Kidney tubule cell (primary cell): ENCODE measurements around the gene PNMA8A.

ENCODE experiments used
- DNase-seq: peaks from one replicate; pipeline ENCODE4 v3.0.0-alpha.2; 2018; ENCODE audit warnings: low spot score

Gene PNMA8A

GRCh38 chr19:46428239-46429135, 42.9 kb downstream of the PNMA8A start, which contains the start of gene PNMA8C:
TSS of gene PNMA8C (minus strand) at chr19:46428936. CDS start at chr19:46428359, 577 bp downstream.
- peak; percentile 79 for DNase-seq

- DNase-seq = no peak
These were observed 43.8 kb downstream of the PNMA8A start for GRCh38 chr19:46427518-46428045.

- DNase-seq = peak; percentile 79
These were observed 44.7 kb downstream of the PNMA8A start for GRCh38 chr19:46426506-46427162.

- DNase-seq = peak; percentile 88
These were observed 45.3 kb downstream of the PNMA8A start for GRCh38 chr19:46426035-46426505.

- DNase-seq = no peak
These were observed 48.2 kb downstream of the PNMA8A start for GRCh38 chr19:46423188-46423587.

DNA sequence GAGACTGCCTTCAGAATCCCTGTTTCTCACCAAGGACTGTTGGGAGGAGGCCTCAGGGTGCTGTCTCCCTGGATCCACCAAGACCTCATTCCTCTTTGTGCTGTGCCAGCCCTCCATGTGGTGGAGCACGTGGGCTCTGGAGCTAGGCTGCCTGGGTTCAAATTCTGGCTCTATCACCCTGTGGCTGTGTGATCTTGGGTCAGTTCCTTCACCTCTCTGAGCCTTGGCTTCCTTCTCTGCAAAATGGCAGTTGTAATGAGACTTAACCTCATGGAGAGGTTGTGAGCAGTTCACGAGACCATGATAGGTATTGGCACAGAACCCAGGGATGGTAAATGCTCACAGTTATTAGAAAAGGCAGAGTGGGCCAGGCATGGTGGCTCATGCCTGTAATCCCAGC, 49.0 kb downstream of the PNMA8A start:
- no peak for DNase-seq

DNA sequence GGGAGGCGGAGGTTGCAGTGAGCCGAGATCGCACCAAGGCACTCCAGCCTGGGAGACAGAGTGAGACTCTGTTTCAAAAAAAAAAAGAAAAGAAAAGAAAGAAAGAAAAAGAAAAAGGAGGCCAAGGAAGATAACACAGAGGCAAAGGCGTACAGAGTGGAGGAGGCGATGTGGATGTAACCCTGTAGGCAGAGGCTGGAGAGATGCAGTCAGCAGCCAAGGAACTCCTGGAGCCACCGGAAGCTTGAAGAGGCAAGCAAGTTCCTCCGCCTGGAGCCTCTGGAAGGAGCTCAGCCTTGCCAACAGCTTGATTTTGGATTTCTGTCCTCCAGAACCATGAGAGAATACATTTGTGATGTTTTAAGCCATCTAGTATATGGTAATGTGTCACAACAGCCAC, 51.3 kb downstream of the PNMA8A start:
- DNase-seq = no peak
